HG03060 (cell line): ENCODE measurements around the gene FES.
"Not testable (repeated sequence)": the region's sequence is repeated elsewhere in the genome, so short reads cannot be mapped to it uniquely, and the experiment has no call there.

Experiments
- ATAC-seq: cut with Tn5 transposase; IDR thresholded peaks from one replicate; pipeline ENCODE4 v1.9.1; 2021; ENCODE audit warnings: low read depth, moderate number of reproducible peaks; ENCODE audit not compliant: unreplicated experiment

FES gene

GRCh38 chr15:90924375-90924774, 40.1 kb downstream of the FES start:
- no peak for ATAC-seq

GRCh38 chr15:90926766-90927165, 42.5 kb downstream of the FES start:
- not testable (repeated sequence) for ATAC-seq

DNA sequence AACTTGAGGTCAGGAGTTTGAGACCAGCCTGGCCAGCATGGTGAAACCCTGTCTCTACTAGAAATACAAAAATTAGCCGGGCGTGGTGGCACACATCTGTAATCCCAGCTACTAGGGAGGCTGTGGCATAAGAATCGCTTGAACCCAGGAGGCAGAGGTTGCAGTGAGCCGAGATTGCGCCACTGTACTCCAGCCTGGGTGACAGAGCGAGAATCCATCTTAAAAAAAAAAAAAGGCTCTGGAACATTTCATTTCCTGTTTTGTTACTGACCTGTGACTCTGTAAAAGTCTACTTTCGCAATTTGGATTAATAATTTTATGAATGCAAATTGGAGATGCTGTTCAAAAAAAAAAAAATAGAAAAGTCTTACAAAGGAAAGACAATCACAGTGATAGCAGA, 43.8 kb downstream of the FES start:
- ATAC-seq = not testable (repeated sequence)

- ATAC-seq = no peak
Observed at GRCh38 chr15:90929246-90930019, 45.1 kb downstream of the FES start.

GRCh38 chr15:90930861-90931574, 46.7 kb downstream of the FES start:
- ATAC-seq = no peak

GRCh38 chr15:90931575-90931827, 47.2 kb downstream of the FES start:
- ATAC-seq = no peak

DNA sequence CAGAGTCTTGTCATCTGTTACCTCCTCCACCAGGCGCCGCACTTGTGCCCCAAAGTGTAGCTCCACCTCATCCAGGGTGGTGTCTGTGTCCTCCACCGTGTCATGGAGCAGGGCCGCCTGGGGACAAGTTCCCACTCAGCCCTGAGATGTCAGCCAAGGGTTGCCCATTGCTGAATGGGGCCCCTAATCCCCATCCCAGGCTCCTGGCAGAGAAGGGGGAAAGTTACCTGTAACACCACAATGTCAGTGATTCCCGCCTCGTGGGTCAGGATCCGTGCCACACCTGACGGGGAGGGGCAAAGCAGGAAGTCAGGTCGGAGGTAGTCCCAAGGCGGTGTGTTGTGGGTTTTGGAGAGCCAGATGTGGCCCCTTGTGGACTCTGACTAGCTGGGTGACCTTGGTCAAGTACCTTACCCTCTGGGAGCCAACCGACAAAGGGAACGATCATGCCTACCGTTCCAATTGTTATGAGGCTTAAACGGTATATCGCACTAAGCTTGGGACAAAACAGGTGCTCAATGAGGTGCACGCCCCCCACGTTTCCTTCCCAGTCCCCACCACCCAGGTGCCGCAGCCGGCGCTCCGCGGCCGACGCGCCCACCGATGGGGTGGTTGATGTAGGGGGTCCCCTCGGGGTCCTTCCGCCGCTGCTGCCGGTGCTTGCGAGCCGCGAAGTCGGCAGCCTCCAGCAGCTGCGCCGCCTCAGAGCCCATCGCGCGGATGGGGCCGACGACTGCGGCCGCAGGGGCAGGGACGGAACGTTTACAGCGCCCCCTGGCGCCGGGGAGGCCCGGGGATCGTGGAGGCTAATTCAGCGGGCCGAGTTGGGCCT, 47.7 kb downstream of the FES start, which contains the start of gene HDDC3:
Gene HDDC3 (minus strand): TSS at position 722 of the 832 bp plus-strand sequence. CDS start 9 bp downstream, at position 713.
- peak; percentile 30 for ATAC-seq

DNA sequence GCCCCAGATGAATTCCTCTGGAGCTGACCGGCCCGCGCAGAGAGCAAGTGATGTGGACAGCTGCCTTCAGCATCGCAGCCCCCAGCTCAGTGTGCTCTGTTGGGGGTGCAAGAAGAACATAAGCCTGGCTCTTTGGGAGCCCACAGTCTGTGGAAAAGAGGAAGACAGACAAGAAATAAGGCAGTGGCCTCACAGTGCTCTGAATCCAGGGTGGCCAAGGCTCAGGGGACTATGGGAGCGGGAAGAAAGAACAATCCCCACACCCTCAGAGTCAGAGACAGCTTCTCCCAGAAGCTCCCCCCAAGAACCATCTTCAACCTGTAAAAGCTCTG, 48.3 kb downstream of the FES start:
- no peak for ATAC-seq

GRCh38 chr15:90933301-90933700, 49.0 kb downstream of the FES start:
- ATAC-seq = no peak

GRCh38 chr15:90934256-90934948, 50.1 kb downstream of the FES start:
- ATAC-seq = no peak

DNA sequence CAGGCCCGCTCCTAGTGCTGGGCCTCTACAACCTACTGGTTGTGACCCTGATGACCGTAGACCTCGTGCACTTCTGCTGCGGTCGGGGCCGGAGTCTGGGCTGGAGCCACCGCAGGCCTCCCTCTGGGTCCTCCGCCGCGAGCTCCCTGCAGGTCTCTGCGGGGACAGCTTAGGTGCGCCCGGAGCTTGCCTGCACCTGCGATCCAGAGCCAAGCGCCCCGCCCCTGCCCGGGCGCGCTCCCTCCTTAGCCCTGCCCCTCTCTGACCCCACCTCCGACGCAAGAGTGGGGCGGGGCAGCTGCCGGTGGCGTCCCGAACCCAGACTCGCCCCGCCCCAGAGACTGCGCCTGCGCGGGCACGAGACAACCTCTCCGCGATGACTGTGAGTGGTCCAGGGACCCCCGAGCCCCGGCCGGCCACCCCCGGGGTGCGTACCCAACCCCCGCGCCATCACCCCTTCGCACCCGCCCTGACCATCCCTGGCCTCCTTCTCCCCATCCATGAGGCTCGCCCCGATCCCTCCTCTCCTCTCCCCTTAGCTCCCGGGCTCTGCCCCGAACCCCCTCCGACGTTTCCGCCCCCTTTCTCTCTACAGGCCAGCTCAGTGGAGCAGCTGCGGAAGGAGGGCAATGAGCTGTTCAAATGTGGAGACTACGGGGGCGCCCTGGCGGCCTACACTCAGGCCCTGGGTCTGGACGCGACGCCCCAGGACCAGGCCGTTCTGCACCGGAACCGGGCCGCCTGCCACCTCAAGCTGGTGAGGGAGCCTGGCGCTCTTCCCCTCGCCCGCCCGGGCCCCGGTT, 50.8 kb downstream of the FES start, which contains the start of gene UNC45A:
Gene UNC45A (plus strand): TSS at position 337 of the 803 bp plus-strand sequence. CDS start 40 bp downstream, at position 377.
- ATAC-seq = peak; percentile 34

- no peak for ATAC-seq
Observed at GRCh38 chr15:90936823-90937222, 52.5 kb downstream of the FES start.

DNA sequence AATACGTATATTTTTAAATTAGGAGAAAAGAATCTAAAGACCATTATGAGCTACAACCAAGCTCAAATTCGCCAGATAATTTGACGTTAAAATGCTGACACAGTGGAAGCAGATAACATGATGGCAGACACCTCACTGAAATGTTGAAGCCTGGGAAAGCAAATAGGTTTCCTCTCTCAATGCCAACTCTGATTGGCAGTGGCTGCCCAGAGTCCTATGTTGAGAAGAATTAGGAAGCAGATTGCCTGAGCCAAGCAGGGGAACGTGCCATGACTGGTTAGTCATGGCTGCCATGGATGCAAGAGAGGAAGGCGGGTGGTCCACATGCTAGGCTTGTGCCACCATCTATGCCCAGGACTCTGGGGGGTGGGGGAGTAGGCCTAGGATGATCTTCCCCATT, 54.0 kb downstream of the FES start:
- no peak for ATAC-seq

GRCh38 chr15:90939756-90940155, 55.5 kb downstream of the FES start:
- ATAC-seq = no peak

GRCh38 chr15:90941038-90941437, 56.7 kb downstream of the FES start:
- no peak for ATAC-seq

DNA sequence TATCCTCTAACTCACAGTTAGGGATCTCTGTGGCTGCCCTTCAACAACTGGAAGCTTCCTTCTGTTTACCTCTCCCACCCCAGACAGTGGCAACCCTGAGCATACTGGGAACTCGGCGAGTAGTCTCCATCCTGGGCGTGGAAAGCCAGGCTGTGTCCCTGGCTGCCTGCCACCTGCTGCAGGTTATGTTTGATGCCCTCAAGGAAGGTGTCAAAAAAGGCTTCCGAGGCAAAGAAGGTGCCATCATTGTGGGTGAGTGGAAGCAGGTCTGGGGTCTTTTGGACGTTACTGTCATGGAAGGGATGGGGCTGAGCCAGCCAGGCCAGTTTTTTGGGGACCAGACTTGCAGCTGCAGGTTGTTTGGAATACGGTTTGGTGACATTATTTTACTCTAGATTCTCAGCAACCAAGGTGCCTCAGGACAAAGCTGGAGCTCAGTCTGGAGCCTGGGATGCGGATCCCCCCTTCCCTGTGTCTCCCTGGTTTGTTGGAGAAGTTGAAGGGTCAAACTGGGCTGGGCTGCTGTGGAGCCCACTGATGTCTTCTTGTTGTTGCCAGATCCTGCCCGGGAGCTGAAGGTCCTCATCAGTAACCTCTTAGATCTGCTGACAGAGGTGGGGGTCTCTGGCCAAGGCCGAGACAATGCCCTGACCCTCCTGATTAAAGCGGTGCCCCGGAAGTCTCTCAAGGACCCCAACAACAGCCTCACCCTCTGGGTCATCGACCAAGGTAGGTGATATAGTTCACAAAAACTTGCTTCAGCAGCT, 58.2 kb downstream of the FES start:
- no peak for ATAC-seq

- ATAC-seq = no peak
Observed at GRCh38 chr15:90945091-90945490, 60.8 kb downstream of the FES start.
